PC-3 (cell line): ENCODE data around the gene MEAF6. TPM values are rescaled to one million over a fixed set of nuclear protein-coding genes. Genes with fewer than 3 reads are reported as not detected.

Experiments used
- ATAC-seq: fragments of 200-7000 bp; cut with Tn5 transposase; 2 replicates; pipeline ENCODE4 v1.9.1; 2020; ENCODE audit warnings: mild to moderate bottlenecking, moderate library complexity
- BruUV-seq: library from RNA; stranded (reverse); fragments of 400-500 nt; replicated peaks from 2 replicates; lab custom pipeline; 2021; lab: Mats Ljungman, UMichigan
- CTCF ChIA-PET: fragments of 300-600 bp; sonication (Branson Sonifier 250); formaldehyde crosslinking; loops from one replicate; lab custom pipeline; 2022; ENCODE audit warnings: antibody characterized with exemption; lab: Charles Lee
- POLR2A ChIA-PET: fragments of 300-600 bp; sonication (Branson Sonifier 250); formaldehyde crosslinking; loops from one replicate; lab custom pipeline; 2022; ENCODE audit warnings: antibody characterized with exemption; ENCODE audit not compliant: unreplicated experiment; lab: Charles Lee
- DNase-seq: peaks from one replicate; pipeline ENCODE4 v3.0.0-alpha.2; 2015
- H2AFZ ChIP-seq: fragments of 300-600 bp; sonication (generic); 2 replicates; pipeline ENCODE4 v1.6.0; 2016; ENCODE audit warnings: antibody characterized with exemption, low read length
- H3F3A ChIP-seq: fragments of 300-600 bp; sonication (generic); one replicate; pipeline ENCODE4 v1.6.0; 2017; ENCODE audit warnings: antibody characterized with exemption, low read length, control low read depth, mild to moderate bottlenecking; ENCODE audit not compliant: unreplicated experiment
- H3K27ac ChIP-seq: fragments of 300-600 bp; sonication (generic); 2 replicates; pipeline ENCODE4 v1.5.1; 2016; ENCODE audit warnings: mild to moderate bottlenecking, low read length
- H3K27me3 ChIP-seq: fragments of 300-600 bp; sonication (generic); 2 replicates; pipeline ENCODE4 v1.6.1; 2016; ENCODE audit warnings: low read length, mixed read lengths
- H3K36me3 ChIP-seq: fragments of 300-600 bp; sonication (generic); 2 replicates; pipeline ENCODE4 v1.6.1; 2016; ENCODE audit warnings: low read depth, mixed run types, low read length, mixed read lengths
- H3K4me1 ChIP-seq: fragments of 300-600 bp; sonication (generic); 2 replicates; pipeline ENCODE4 v1.5.1; 2016; ENCODE audit warnings: low read length; ENCODE audit not compliant: insufficient read depth
- H3K4me2 ChIP-seq: fragments of 300-600 bp; sonication (generic); 2 replicates; pipeline ENCODE4 v1.6.0; 2016; ENCODE audit warnings: low read length
- H3K4me3 ChIP-seq: fragments of 300-600 bp; sonication (generic); 2 replicates; pipeline ENCODE4 v1.5.1; 2016; ENCODE audit warnings: mild to moderate bottlenecking, low read length, mixed read lengths
- H3K79me2 ChIP-seq: fragments of 300-600 bp; sonication (generic); 2 replicates; pipeline ENCODE4 v1.6.1; 2017; ENCODE audit warnings: low read length, mixed read lengths
- H3K9ac ChIP-seq: fragments of 300-600 bp; sonication (generic); 2 replicates; pipeline ENCODE4 v1.6.0; 2016; ENCODE audit warnings: mild to moderate bottlenecking, low read length
- H3K9me2 ChIP-seq: fragments of 300-600 bp; sonication (generic); replicated peaks from 2 replicates; pipeline ENCODE4 v1.6.1; 2016; ENCODE audit warnings: mixed run types, low read length, mixed read lengths
- H3K9me3 ChIP-seq: fragments of 300-600 bp; sonication (generic); 2 replicates; pipeline ENCODE4 v1.6.1; 2016; ENCODE audit warnings: low read length, mixed read lengths
- H4K20me1 ChIP-seq: fragments of 300-600 bp; sonication (generic); 2 replicates; pipeline ENCODE4 v1.6.1; 2016; ENCODE audit warnings: low read length, mixed read lengths
- EZH2 ChIP-seq: fragments of 300-600 bp; sonication (generic); IDR thresholded peaks from one replicate; pipeline ENCODE4 v1.6.1; 2017; ENCODE audit warnings: antibody characterized with exemption, mild to moderate bottlenecking, low read length; ENCODE audit not compliant: unreplicated experiment
- EZH2phosphoT487 ChIP-seq: fragments of 300-600 bp; sonication (generic); IDR thresholded peaks from 2 replicates; pipeline ENCODE4 v1.6.1; 2018; ENCODE audit warnings: mild to moderate bottlenecking, antibody characterized with exemption, low read length, borderline replicate concordance
- intact Hi-C: fragments of 100-400 bp; cut with micrococcal nuclease; formaldehyde crosslinking; loops from 2 replicates; pipeline ENCODE4 v1.9.0; 2023
- total RNA-seq: library from RNA; depleted of rRNA; stranded (reverse); fragments of >200 nt; gene quantifications from 2 replicates; pipeline ENCODE4 v1.2.3, GENCODE V29; 2014
- TF ChIP-seq, protein P1 (sequence below): fragments of 300-600 bp; sonication (generic); conservative IDR thresholded peaks from 2 replicates; pipeline ENCODE4 v1.5.1; 2017; ENCODE audit warnings: antibody characterized with exemption, low read depth, mild to moderate bottlenecking, low read length

Gene MEAF6
- total RNA-seq, 1 experiment from 2014 or later, result 87.0 TPM

DNA sequence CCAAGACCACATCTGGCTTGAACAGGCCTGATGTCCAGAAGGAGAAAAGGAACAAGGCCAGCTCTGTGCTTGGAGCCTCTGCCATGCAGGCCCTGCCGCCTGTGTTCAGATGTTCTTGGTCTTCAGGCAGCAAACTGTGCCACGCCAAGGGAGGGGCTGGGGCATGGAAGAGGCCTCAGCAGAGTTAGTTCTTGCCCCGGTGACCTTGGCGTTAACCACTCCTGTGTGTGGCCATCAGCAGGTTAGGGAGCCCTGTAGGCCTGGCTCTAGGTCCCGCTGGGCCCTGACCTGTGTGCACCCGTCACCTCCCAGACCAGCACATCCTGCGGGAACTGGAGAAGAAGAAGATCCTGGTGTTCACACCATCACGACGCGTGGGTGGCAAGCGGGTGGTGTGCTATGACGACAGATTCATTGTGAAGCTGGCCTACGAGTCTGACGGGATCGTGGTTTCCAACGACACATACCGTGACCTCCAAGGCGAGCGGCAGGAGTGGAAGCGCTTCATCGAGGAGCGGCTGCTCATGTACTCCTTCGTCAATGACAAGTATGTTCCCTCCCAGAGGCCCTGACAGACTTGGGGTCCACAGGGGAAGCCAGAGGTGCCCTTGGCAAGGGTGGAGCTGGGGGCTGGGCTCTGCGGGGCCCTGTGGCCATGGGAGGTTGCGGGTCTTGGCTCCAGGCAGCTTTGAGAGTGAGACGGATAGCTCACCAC is 33.1 kb downstream of the MEAF6 start:
- peak overlapping the region; percentile 89; the same call in 1 of the 2 replicates for H3K9ac ChIP-seq
- H3K4me3 ChIP-seq, result no peak overlapping the region
- H3K79me2 ChIP-seq, result peaks cover 57% of the 10 kb centered on the region
- H3F3A ChIP-seq, result no peaks in the 10 kb centered on the region
- no peak overlapping the region for H3K4me2 ChIP-seq
- no peaks in the 10 kb centered on the region for H3K27me3 ChIP-seq
- no TSS peak for BruUV-seq
- no peaks in the 10 kb centered on the region; the same call in 1 of the 2 replicates for H4K20me1 ChIP-seq
- DNase-seq, result no peak
- TF ChIP-seq EZH2phosphoT487, result no peak
- TF ChIP-seq EZH2, result no peak
- TF ChIP-seq, protein P1, sequence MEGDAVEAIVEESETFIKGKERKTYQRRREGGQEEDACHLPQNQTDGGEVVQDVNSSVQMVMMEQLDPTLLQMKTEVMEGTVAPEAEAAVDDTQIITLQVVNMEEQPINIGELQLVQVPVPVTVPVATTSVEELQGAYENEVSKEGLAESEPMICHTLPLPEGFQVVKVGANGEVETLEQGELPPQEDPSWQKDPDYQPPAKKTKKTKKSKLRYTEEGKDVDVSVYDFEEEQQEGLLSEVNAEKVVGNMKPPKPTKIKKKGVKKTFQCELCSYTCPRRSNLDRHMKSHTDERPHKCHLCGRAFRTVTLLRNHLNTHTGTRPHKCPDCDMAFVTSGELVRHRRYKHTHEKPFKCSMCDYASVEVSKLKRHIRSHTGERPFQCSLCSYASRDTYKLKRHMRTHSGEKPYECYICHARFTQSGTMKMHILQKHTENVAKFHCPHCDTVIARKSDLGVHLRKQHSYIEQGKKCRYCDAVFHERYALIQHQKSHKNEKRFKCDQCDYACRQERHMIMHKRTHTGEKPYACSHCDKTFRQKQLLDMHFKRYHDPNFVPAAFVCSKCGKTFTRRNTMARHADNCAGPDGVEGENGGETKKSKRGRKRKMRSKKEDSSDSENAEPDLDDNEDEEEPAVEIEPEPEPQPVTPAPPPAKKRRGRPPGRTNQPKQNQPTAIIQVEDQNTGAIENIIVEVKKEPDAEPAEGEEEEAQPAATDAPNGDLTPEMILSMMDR, result no peak
- POLR2A ChIA-PET, result no interaction called here
- no peak overlapping the region for H2AFZ ChIP-seq
- no peaks in the 10 kb centered on the region for H3K9me3 ChIP-seq
- peak overlapping the region; percentile 97; the same call in 1 of the 2 replicates for H3K27ac ChIP-seq
- H3K4me1 ChIP-seq, result peaks cover 61% of the 10 kb centered on the region
- peaks cover 41% of the 10 kb centered on the region for H3K36me3 ChIP-seq
- intact Hi-C loops, result no loop called here
- no peaks in the 10 kb centered on the region for H3K9me2 ChIP-seq
- no peak for ATAC-seq
- CTCF ChIA-PET, result no interaction called here

DNA sequence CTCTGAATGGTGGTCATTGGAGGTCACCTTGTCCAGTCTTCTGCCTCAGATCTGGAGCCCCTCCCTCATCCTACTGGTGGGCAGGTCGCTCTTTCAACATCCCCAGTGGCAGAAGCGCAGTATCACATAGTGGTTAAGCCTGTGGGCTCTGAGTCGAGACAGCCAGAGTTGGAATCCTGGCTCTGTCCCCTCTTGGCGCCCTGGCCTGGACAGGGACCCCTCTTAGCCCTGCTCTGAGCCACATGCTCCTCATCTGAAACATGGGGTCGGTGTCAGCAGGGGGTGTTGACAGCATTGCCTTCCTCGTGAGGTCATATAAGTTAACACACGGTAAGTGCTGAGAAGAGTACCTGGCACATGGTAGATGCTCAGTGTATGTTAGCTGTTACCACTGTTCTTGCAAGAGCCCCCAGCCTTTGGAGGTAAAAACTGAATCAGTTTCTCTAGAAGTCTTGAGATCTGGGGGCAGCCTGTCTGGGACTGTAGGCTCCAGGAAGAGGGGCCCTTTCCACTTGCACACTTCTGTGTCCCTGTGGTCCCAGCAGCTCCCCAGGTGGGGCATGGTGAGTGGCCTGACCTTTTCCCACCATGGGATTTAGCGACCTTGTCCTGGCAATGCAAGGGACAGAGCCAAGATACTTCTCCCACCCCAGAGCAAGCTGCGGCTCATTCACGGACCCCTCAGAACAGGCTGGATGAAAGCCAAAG is 33.8 kb downstream of the MEAF6 start:
- H3K9me3 ChIP-seq, result no peaks in the 10 kb centered on the region
- H4K20me1 ChIP-seq, result peaks cover 6% of the 10 kb centered on the region
- no peak for ATAC-seq
- no peaks in the 10 kb centered on the region for H3K9me2 ChIP-seq
- H2AFZ ChIP-seq, result no peak overlapping the region
- H3K4me3 ChIP-seq, result peak overlapping the region; percentile 71; the same call in 1 of the 2 replicates
- peaks cover 61% of the 10 kb centered on the region for H3K4me1 ChIP-seq
- H3K79me2 ChIP-seq, result peaks cover 64% of the 10 kb centered on the region
- intact Hi-C loops, result no loop called here
- H3K4me2 ChIP-seq, result peak overlapping the region; percentile 100
- TF ChIP-seq, protein P1, result no peak
- TF ChIP-seq EZH2phosphoT487 (no peak), EZH2 (no peak)
- H3F3A ChIP-seq, result no peaks in the 10 kb centered on the region
- no peaks in the 10 kb centered on the region for H3K27me3 ChIP-seq
- H3K36me3 ChIP-seq, result peaks cover 44% of the 10 kb centered on the region
- peak overlapping the region; percentile 97 for H3K27ac ChIP-seq
- BruUV-seq, result no TSS peak
- DNase-seq, result no peak
- ChIA-PET CTCF (no interaction called here), POLR2A (no interaction called here)
- H3K9ac ChIP-seq, result peak overlapping the region; percentile 89

DNA sequence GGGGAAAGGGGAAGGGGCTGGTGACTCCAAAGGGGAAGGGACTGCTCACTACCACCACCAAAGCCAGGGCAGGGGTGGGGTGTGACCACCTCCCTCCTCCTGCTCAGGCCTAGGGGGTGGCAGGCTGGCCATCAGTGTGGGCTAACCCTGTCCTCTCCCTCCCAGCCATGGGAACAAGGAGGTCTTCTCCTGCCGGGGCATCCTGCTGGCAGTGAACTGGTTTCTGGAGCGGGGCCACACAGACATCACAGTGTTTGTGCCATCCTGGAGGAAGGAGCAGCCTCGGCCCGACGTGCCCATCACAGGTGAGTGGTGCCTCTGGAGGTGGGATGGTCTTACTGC is 34.5 kb downstream of the MEAF6 start:
- intact Hi-C loops, result no loop called here
- peak overlapping the region; percentile 71 for H3K4me3 ChIP-seq
- peaks cover 71% of the 10 kb centered on the region for H3K79me2 ChIP-seq
- H3K4me2 ChIP-seq, result peak overlapping the region; percentile 100
- peaks cover 12% of the 10 kb centered on the region for H4K20me1 ChIP-seq
- H3F3A ChIP-seq, result no peaks in the 10 kb centered on the region
- BruUV-seq, result no TSS peak
- H3K36me3 ChIP-seq, result peaks cover 46% of the 10 kb centered on the region
- peak overlapping the region; percentile 97 for H3K27ac ChIP-seq
- H2AFZ ChIP-seq, result no peak overlapping the region
- H3K27me3 ChIP-seq, result no peaks in the 10 kb centered on the region
- peaks cover 61% of the 10 kb centered on the region for H3K4me1 ChIP-seq
- ChIA-PET CTCF (interaction anchor here (0.6 kb wide), 1 partner anchor 15 kb away, joined by 3 read pairs; no protein-coding TSS in a partner anchor), POLR2A (interaction anchor here (0.7 kb wide), 1 partner anchor 180 kb away, joined by 3 read pairs; no protein-coding TSS in a partner anchor)
- H3K9me3 ChIP-seq, result no peaks in the 10 kb centered on the region
- TF ChIP-seq EZH2phosphoT487 (no peak), EZH2 (no peak)
- TF ChIP-seq, protein P1, result no peak
- no peaks in the 10 kb centered on the region for H3K9me2 ChIP-seq
- DNase-seq, result no peak
- ATAC-seq, result no peak
- peak overlapping the region; percentile 89 for H3K9ac ChIP-seq
